Endothelial cell of umbilical vein (primary cell): Measurements from ENCODE around the gene KLHL5. TPM values are rescaled to one million over a fixed set of nuclear protein-coding genes. Genes with fewer than 3 reads are reported as not detected.

ENCODE experiments used
- BruUV-seq: library from RNA; stranded (reverse); fragments of 400-500 nt; replicated peaks from 2 replicates; lab custom pipeline; 2021; lab: Mats Ljungman, UMichigan
- CTCF ChIA-PET: fragments of 300-600, 350-600 bp; sonication (Branson Sonifier 250); formaldehyde crosslinking; loops from one replicate; lab custom pipeline; 2021; ENCODE audit warnings: antibody characterized with exemption, inconsistent platforms; lab: Charles Lee
- POLR2A ChIA-PET: fragments of 300-600, 350-600 bp; sonication (Branson Sonifier 250); formaldehyde crosslinking; loops from one replicate; lab custom pipeline; 2021; ENCODE audit warnings: antibody characterized with exemption, inconsistent platforms; lab: Charles Lee
- DNase-seq: peaks from one replicate; pipeline ENCODE4 v3.0.0-alpha.2; 2011; ENCODE audit warnings: low read depth, low spot score
- FAIRE-seq: peaks from 2 replicates; lab custom pipeline; 2011; peaks lifted over from hg19 to GRCh38; lab: Jason Lieb, UNC
- H2AFZ ChIP-seq: 2 replicates; pipeline ENCODE4 v1.6.0; 2012; ENCODE audit warnings: low read depth, low read length, control low read depth, inconsistent platforms
- H3K27ac ChIP-seq: 2 replicates; pipeline ENCODE4 v1.5.1; 2011; ENCODE audit warnings: low read depth, mild to moderate bottlenecking, control low read depth, low read length, moderate library complexity; ENCODE audit not compliant: insufficient read depth
- H3K27me3 ChIP-seq, 2 experiments: 2 replicates each; pipeline versions ENCODE4 v1.6.0 to v1.6.1; 2011; ENCODE audit warnings: low read length in 2 of 2, mixed read lengths in 1 of 2; ENCODE audit not compliant: control insufficient read depth in 2 of 2, insufficient read depth in 2 of 2
- H3K36me3 ChIP-seq, 2 experiments: 2 replicates in 1 of 2; 3 replicates in 1 of 2; pipeline ENCODE4 v1.5.1; 2011; ENCODE audit warnings: low read length in 2 of 2, mild to moderate bottlenecking in 1 of 2, moderate library complexity in 1 of 2; ENCODE audit not compliant: control insufficient read depth in 2 of 2, insufficient read depth in 2 of 2; ENCODE audit errors: extremely low read depth in 1 of 2
- H3K4me1 ChIP-seq: 3 replicates; pipeline ENCODE4 v1.5.1; 2011; ENCODE audit warnings: mild to moderate bottlenecking, low read length; ENCODE audit not compliant: control insufficient read depth, insufficient read depth; ENCODE audit errors: extremely low read depth
- H3K4me2 ChIP-seq: 2 replicates; pipeline ENCODE4 v1.6.1; 2011; ENCODE audit warnings: low read length, control low read depth, mixed read lengths; ENCODE audit not compliant: insufficient read depth
- H3K4me3 ChIP-seq, 3 experiments: fragments of 200-600 bp in 1 of 3; sonication (generic), shearing (Covaris generic) in 1 of 3; replicated peaks in 1 of 3; 2 replicates each; pipeline ENCODE4 v1.5.1; 2011 to 2016; ENCODE audit warnings: control low read depth in 3 of 3, low read length in 3 of 3, mild to moderate bottlenecking in 2 of 3, inconsistent platforms in 1 of 3, low read depth in 1 of 3, moderate library complexity in 1 of 3; ENCODE audit not compliant: insufficient read depth in 1 of 3
- H3K79me2 ChIP-seq: 2 replicates; pipeline ENCODE4 v1.6.0; 2012; ENCODE audit warnings: low read length, inconsistent platforms; ENCODE audit not compliant: control insufficient read depth, insufficient read depth
- H3K9ac ChIP-seq: replicated peaks from 2 replicates; pipeline ENCODE3; 2011; ENCODE audit warnings: low read length, control low read depth; ENCODE audit not compliant: insufficient read depth; ENCODE audit errors: extremely low read depth
- H3K9me1 ChIP-seq: replicated peaks from 3 replicates; pipeline ENCODE4 v1.6.0; 2011; ENCODE audit warnings: mild to moderate bottlenecking, low read length; ENCODE audit not compliant: control insufficient read depth, insufficient read depth; ENCODE audit errors: extremely low read depth
- H3K9me3 ChIP-seq: replicated peaks from 2 replicates; pipeline ENCODE4 v1.5.1; 2012; ENCODE audit warnings: low read length, inconsistent platforms; ENCODE audit not compliant: control insufficient read depth, insufficient read depth
- H4K20me1 ChIP-seq: replicated peaks from 2 replicates; pipeline ENCODE3; 2011; ENCODE audit warnings: mild to moderate bottlenecking, low read length; ENCODE audit not compliant: control insufficient read depth, insufficient read depth; ENCODE audit errors: extremely low read depth
- CTCF ChIP-seq, 2 donors: IDR thresholded peaks; 1 replicate in 1 of 2; 2 replicates in 1 of 2; pipeline ENCODE4 v1.5.1; 2011; ENCODE audit warnings: low read length in 2 of 2, mild to moderate bottlenecking in 2 of 2, moderate library complexity in 2 of 2, control low read depth in 1 of 2, inconsistent platforms in 1 of 2, low read depth in 1 of 2; ENCODE audit not compliant: insufficient read depth in 1 of 2; ENCODE audit errors: extremely low read depth in 1 of 2
- EZH2 ChIP-seq: IDR thresholded peaks from 2 replicates; pipeline ENCODE4 v1.6.1; 2012; ENCODE audit warnings: borderline replicate concordance, low read depth, mild to moderate bottlenecking, moderate library complexity, low read length, inconsistent platforms; ENCODE audit not compliant: severe bottlenecking
- FOS ChIP-seq: IDR thresholded peaks from 2 replicates; pipeline ENCODE4 v1.6.1; 2011; ENCODE audit warnings: mild to moderate bottlenecking, low read length, moderate library complexity, borderline replicate concordance; ENCODE audit not compliant: insufficient read depth
- GATA2 ChIP-seq: IDR thresholded peaks from 2 replicates; pipeline ENCODE4 v1.7.0; 2011; ENCODE audit warnings: low read depth, mild to moderate bottlenecking, moderate library complexity, mixed read lengths, low read length; ENCODE audit not compliant: insufficient read length, insufficient read depth
- JUN ChIP-seq: IDR thresholded peaks from 2 replicates; pipeline ENCODE4 v1.6.1; 2011; ENCODE audit warnings: borderline replicate concordance, low read depth; ENCODE audit not compliant: insufficient read length, insufficient read depth
- MAX ChIP-seq: IDR thresholded peaks from 2 replicates; pipeline ENCODE4 v1.6.1; 2011; ENCODE audit not compliant: insufficient read depth, insufficient read length
- MYC ChIP-seq: IDR thresholded peaks from one replicate; pipeline ENCODE4 v1.6.1; 2011; ENCODE audit warnings: mild to moderate bottlenecking, low read depth, low read length
- POLR2A ChIP-seq: IDR thresholded peaks from 2 replicates; pipeline ENCODE4 v1.6.1; 2012; ENCODE audit warnings: low read depth, mild to moderate bottlenecking, control low read depth, low read length
- POLR2AphosphoS5 ChIP-seq: IDR thresholded peaks from 2 replicates; pipeline ENCODE4 v1.6.1; 2012; ENCODE audit warnings: low read depth, mild to moderate bottlenecking, control low read depth, low read length, moderate library complexity; ENCODE audit not compliant: insufficient read depth
- dilution Hi-C: fragments of 300-500 bp; cut with MboI; formaldehyde crosslinking; loops from one replicate; pipeline ENCODE4 v1.15.0; 2019; ENCODE audit warnings: low sequenced_read_pairs; ENCODE audit not compliant: extremely low pct_ligation_motif_present
- intact Hi-C: fragments of 100-400 bp; cut with micrococcal nuclease; formaldehyde crosslinking; loops from one replicate; pipeline ENCODE4 v1.10.0; 2022
- polyA plus RNA-seq, 4 experiments: library from polyadenylated mRNA; depleted of rRNA in 3 of 4; stranded (reverse) in 3 of 4; unstranded in 1 of 4; fragments of >200 nt; gene quantifications; 2 replicates each; pipeline versions ENCODE4 v1.2.1 to v1.2.3, GENCODE V29; 2011 to 2012; ENCODE audit warnings: missing spikeins in 1 of 4
- total RNA-seq: library from RNA; stranded (reverse); gene quantifications from 2 replicates; pipeline ENCODE4 v1.2.3, GENCODE V29; 2021

KLHL5 gene
- total and polyA plus RNA-seq, 2 donors (not counting 3 experiments of a cell fraction or from before 2014, with no cell fraction given): 32.2 to 54.6 TPM

- FAIRE-seq (no peak), DNase-seq (no peak)
- H4K20me1 ChIP-seq: no peaks in the 10 kb centered on the region
- dilution Hi-C loops (no loop called here), intact Hi-C loops (no loop called here)
- ChIA-PET POLR2A (interaction anchor here (0.7 kb wide), 1 partner anchor 24 kb away, joined by 3 read pairs; no protein-coding TSS in a partner anchor), CTCF (no interaction called here)
- no peak overlapping the region for H2AFZ ChIP-seq
- H3K79me2 ChIP-seq: peaks cover 10% of the 10 kb centered on the region
- H3K4me1 ChIP-seq: peaks cover 10% of the 10 kb centered on the region
- no peaks in the 10 kb centered on the region for H3K36me3 ChIP-seq
- TF ChIP-seq GATA2 (no peak), POLR2A (no peak), FOS (no peak), MYC (no peak), MAX (no peak), JUN (no peak), CTCF (IDR thresholded peaks at IDR 0.05; ENCODE audit: extremely low read depth in 1 of 2, insufficient read depth in 1 of 2, low read depth in 1 of 2, low read length in 2 of 2) (no peak), POLR2AphosphoS5 (no peak), EZH2 (no peak)
- no peak overlapping the region for H3K27ac ChIP-seq
- no peak overlapping the region for H3K9ac ChIP-seq
- no peaks in the 10 kb centered on the region for H3K9me3 ChIP-seq
- no TSS peak for BruUV-seq
- no peak overlapping the region for H3K4me3 ChIP-seq
- H3K4me2 ChIP-seq: no peak overlapping the region
- no peaks in the 10 kb centered on the region for H3K27me3 ChIP-seq
- H3K9me1 ChIP-seq: no peaks in the 10 kb centered on the region
Observed at GRCh38 chr4:39067451-39067850, 5.4 kb downstream of the KLHL5 start.
